Measurements from ENCODE around the gene MRPS2. TPM values are rescaled to one million over a fixed set of nuclear protein-coding genes. Genes with fewer than 3 reads are reported as not detected.

MRPS2 gene
- polyA plus RNA-seq, 2 of the 4 experiments (the other 2 are of a cell fraction) = 66.9 to 90.1 TPM

DNA sequence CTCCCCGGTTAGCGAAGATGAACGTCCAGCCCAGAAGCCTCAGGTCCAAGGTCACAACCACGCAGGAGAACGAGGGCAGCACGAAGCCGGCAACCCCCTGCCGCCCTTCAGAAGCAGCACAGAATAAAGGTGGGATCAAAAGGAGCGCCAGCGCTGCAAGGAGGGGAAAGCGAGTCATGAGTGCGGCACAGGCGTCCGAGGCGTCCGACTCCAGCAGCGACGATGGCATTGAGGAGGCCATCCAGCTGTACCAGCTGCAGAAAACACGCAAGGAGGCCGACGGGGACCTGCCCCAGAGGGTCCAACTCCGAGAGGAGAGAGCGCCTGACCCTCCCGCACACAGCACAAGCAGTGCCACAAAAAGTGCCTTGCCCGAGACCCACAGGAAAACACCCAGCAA, 15.1 kb upstream of the MRPS2 start:
- ChIA-PET POLR2A (no interaction called here), CTCF (interaction anchor here (1.0 to 4.0 kb wide), 3 partner anchors 19 to 72 kb away, joined by 4 to 20 read pairs (median 5); no protein-coding TSS in a partner anchor)
- ATAC-seq = no peak
- Histone ChIP-seq H3K9me3 (no peaks in the 10 kb centered on the region), H3K4me2 (no peak overlapping the region), H3K27ac (no peak overlapping the region), H3K4me3 (no peak overlapping the region), H3K4me1 (peaks cover 13% of the 10 kb centered on the region)
- TF ChIP-seq CEBPB (IDR thresholded peaks at IDR 0.05) (no peak), FOXS1 (CRISPR knock-in tag; IDR thresholded peaks at IDR 0.05) (no peak), RFX5 (IDR thresholded peaks at IDR 0.05) (no peak), NR3C1 (IDR thresholded peaks at IDR 0.05) (no peak), KDM5A (IDR thresholded peaks at IDR 0.05) (no peak), HOXB5 (CRISPR knock-in tag; IDR thresholded peaks at IDR 0.05) (no peak), NFE2L2 (conservative IDR thresholded peaks at IDR 0.05; ENCODE audit: low read length) (no peak)
- TF ChIP-seq, protein P1, sequence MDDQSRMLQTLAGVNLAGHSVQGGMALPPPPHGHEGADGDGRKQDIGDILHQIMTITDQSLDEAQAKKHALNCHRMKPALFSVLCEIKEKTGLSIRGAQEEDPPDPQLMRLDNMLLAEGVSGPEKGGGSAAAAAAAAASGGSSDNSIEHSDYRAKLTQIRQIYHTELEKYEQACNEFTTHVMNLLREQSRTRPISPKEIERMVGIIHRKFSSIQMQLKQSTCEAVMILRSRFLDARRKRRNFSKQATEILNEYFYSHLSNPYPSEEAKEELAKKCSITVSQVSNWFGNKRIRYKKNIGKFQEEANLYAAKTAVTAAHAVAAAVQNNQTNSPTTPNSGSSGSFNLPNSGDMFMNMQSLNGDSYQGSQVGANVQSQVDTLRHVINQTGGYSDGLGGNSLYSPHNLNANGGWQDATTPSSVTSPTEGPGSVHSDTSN (IDR thresholded peaks at IDR 0.05) = no peak
- TF ChIP-seq, protein P2, sequence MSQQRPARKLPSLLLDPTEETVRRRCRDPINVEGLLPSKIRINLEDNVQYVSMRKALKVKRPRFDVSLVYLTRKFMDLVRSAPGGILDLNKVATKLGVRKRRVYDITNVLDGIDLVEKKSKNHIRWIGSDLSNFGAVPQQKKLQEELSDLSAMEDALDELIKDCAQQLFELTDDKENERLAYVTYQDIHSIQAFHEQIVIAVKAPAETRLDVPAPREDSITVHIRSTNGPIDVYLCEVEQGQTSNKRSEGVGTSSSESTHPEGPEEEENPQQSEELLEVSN (IDR thresholded peaks at IDR 0.05; ENCODE audit: borderline replicate concordance, low read depth) = no peak
- WGBS (ENCODE audit: missing lambda C conversion rate) = 93% methylated on average over 25 of the region's 25 CpGs
- DNase-seq (ENCODE audit: low read depth in 1 of 2, low spot score in 1 of 2) = no peak
- FAIRE-seq = no peak

DNA sequence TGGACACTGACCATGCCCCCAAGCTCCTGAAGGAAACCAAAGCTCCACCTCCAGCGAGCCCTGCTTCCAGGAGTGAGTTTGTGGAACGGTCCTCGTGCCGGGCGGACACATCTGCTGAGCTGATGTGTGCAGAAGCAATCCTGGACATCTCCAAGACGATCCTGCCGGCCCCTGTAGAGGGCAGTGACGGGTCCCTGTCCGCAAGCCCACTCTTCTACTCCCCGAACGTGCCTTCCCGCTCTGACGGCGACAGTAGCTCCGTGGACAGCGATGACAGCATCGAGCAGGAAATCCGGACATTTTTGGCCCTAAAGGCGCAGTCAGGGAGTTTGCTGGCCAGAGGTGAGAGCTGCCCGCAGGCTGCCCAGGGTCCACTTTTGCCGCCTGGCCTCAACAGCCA, 14.7 kb upstream of the MRPS2 start:
- no peak for DNase-seq (ENCODE audit: low read depth in 1 of 2, low spot score in 1 of 2)
- Histone ChIP-seq H3K4me2 (no peak overlapping the region), H3K4me3 (no peak overlapping the region), H3K27ac (no peak overlapping the region), H3K9me3 (no peaks in the 10 kb centered on the region), H3K4me1 (peaks cover 12% of the 10 kb centered on the region)
- ChIA-PET CTCF (interaction anchor here (1.0 to 4.0 kb wide), 4 partner anchors 14 to 73 kb away, joined by 4 to 20 read pairs (median 9); partner anchors contain the start of gene MRPS2), POLR2A (no interaction called here)
- 95% methylated on average over 21 of the region's 21 CpGs for WGBS (ENCODE audit: missing lambda C conversion rate)
- FAIRE-seq = no peak
- TF ChIP-seq SREBF2 (IDR thresholded peaks at IDR 0.05) = no peak
- TF ChIP-seq RFX5 (IDR thresholded peaks at IDR 0.05) = no peak
- no peak for TF ChIP-seq EHMT2 (IDR thresholded peaks at IDR 0.05; ENCODE audit: low read depth)
- no peak for TF ChIP-seq GATA3 (IDR thresholded peaks at IDR 0.05; ENCODE audit: borderline replicate concordance)
- no peak for TF ChIP-seq MYC (IDR thresholded peaks at IDR 0.05; ENCODE audit: borderline replicate concordance, low read length)
- TF ChIP-seq EP300 (IDR thresholded peaks at IDR 0.05) = no peak
- TF ChIP-seq MAZ (IDR thresholded peaks at IDR 0.05; ENCODE audit: borderline replicate concordance, low read depth, low read length) = no peak
- no peak for TF ChIP-seq RNF2 (IDR thresholded peaks at IDR 0.05; ENCODE audit: borderline replicate concordance, low read depth)
- TF ChIP-seq, protein P3, sequence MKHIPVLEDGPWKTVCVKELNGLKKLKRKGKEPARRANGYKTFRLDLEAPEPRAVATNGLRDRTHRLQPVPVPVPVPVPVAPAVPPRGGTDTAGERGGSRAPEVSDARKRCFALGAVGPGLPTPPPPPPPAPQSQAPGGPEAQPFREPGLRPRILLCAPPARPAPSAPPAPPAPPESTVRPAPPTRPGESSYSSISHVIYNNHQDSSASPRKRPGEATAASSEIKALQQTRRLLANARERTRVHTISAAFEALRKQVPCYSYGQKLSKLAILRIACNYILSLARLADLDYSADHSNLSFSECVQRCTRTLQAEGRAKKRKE (CRISPR knock-in tag; IDR thresholded peaks at IDR 0.05; ENCODE audit: low read depth) = no peak
- no peak for TF ChIP-seq BHLHE40 (IDR thresholded peaks at IDR 0.05; ENCODE audit: low read depth, low read length)
- TF ChIP-seq, protein P4, sequence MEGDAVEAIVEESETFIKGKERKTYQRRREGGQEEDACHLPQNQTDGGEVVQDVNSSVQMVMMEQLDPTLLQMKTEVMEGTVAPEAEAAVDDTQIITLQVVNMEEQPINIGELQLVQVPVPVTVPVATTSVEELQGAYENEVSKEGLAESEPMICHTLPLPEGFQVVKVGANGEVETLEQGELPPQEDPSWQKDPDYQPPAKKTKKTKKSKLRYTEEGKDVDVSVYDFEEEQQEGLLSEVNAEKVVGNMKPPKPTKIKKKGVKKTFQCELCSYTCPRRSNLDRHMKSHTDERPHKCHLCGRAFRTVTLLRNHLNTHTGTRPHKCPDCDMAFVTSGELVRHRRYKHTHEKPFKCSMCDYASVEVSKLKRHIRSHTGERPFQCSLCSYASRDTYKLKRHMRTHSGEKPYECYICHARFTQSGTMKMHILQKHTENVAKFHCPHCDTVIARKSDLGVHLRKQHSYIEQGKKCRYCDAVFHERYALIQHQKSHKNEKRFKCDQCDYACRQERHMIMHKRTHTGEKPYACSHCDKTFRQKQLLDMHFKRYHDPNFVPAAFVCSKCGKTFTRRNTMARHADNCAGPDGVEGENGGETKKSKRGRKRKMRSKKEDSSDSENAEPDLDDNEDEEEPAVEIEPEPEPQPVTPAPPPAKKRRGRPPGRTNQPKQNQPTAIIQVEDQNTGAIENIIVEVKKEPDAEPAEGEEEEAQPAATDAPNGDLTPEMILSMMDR (IDR thresholded peaks at IDR 0.05) = no peak
- no peak for TF ChIP-seq NFE2L2 (conservative IDR thresholded peaks at IDR 0.05; ENCODE audit: low read length)
- no peak for TF ChIP-seq CHD4 (IDR thresholded peaks at IDR 0.05; ENCODE audit: borderline replicate concordance)
- no peak for TF ChIP-seq EHF (CRISPR knock-in tag; IDR thresholded peaks at IDR 0.05)
- TF ChIP-seq HOXB13 (CRISPR knock-in tag; IDR thresholded peaks at IDR 0.05; ENCODE audit: low read depth) = no peak
- no peak for TF ChIP-seq PHF8 (IDR thresholded peaks at IDR 0.05; ENCODE audit: borderline replicate concordance, low read depth)
- TF ChIP-seq CBX8 (IDR thresholded peaks at IDR 0.05) = no peak
- no peak for TF ChIP-seq POLR2A (IDR thresholded peaks at IDR 0.05; ENCODE audit: low read length)
- ATAC-seq = no peak

All from A549 (cell line).